ENCODE measurements around the gene VSX1. TPM values are rescaled to one million over a fixed set of nuclear protein-coding genes. Genes with fewer than 3 reads are reported as not detected.
A peak's percentile ranks its signal among the peaks of the same experiment; 100 is the strongest.

The VSX1 gene
- total RNA-seq, 1 experiment from 2014 or later, result not detected

DNA sequence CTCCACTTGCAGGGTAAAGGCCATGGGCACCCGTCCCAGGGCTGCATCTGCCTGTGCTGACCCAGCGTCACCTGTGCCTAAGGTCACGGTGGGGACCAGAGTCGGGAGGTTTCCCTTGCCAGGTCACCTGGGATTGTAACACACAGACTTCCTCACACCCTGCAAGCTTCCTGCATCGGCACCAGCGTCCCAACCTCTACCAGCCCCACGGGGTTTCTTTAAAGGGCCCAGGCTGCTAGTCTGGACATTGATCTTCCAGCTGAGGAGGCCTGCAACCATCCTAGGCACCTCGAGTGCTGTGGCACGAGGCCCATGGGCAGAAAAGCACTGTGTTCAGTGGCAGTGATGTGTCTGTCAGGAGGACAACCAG lies 36.6 kb downstream of the VSX1 start:
- Histone ChIP-seq H3K4me3 (ENCODE audit: low read length) (no peak overlapping the region), H3K4me2 (ENCODE audit: low read depth, low read length, poor library complexity, severe bottlenecking) (no peak overlapping the region), H3K27ac (ENCODE audit: low read length) (no peak overlapping the region), H4K20me1 (ENCODE audit: insufficient read depth, low read depth, low read length) (no peaks in the 10 kb centered on the region), H3K27me3 (ENCODE audit: low read length) (no peaks in the 10 kb centered on the region), H3K9me3 (ENCODE audit: low read length) (no peaks in the 10 kb centered on the region), H3K9ac (ENCODE audit: low read length) (no peak overlapping the region), H2AFZ (ENCODE audit: low read length) (no peak overlapping the region), H3K36me3 (ENCODE audit: insufficient read depth, low read length) (no peaks in the 10 kb centered on the region), H3K79me2 (ENCODE audit: low read length) (no peaks in the 10 kb centered on the region), H3K4me1 (ENCODE audit: low read length) (peaks cover 18% of the 10 kb centered on the region), H3K9me2 (replicated peaks; ENCODE audit: insufficient read depth, low read length) (no peaks in the 10 kb centered on the region)
- DNase-seq, result no peak

DNA sequence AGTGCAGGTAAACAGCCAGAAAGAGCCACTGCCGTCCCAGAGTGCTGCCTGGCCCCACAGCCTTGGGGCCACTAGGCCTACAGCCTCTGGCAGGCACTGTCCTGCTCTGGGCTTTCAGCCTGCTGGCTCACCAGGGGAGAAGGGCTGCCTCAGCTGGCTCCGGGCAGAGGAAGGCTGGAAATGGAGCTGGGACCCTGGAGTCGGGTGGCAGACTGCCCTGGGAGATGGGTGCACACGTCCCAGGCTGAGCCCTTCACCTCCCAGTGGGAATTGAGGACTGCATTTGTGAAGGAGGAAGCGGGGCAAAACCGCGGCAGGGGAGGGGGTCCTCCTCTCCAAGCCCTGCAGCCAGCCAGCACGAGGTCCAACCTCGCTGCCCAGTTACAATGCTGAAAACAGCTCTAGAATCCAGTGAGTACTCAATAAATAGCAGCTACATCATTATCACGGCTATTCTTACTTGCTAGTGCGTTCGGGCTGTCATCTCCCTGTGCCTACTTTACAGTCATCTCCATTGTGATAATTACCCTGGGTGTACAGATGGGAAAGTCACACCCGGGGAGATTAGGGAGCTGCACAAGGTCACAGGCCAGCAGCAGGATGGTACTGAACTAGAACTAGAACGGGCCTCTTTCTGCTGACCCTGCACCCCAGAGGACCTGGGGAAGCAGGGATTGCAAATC lies 37.1 kb downstream of the VSX1 start:
- DNase-seq, result no peak
- no peaks in the 10 kb centered on the region for H3K9me3 ChIP-seq (ENCODE audit: low read length)
- no peak overlapping the region for H3K4me2 ChIP-seq (ENCODE audit: low read depth, low read length, poor library complexity, severe bottlenecking)
- H3K27ac ChIP-seq (ENCODE audit: low read length), result no peak overlapping the region
- H3K4me1 ChIP-seq (ENCODE audit: low read length), result peaks cover 18% of the 10 kb centered on the region
- no peaks in the 10 kb centered on the region for H3K36me3 ChIP-seq (ENCODE audit: insufficient read depth, low read length)
- no peaks in the 10 kb centered on the region for H3K9me2 ChIP-seq (replicated peaks; ENCODE audit: insufficient read depth, low read length)
- no peak overlapping the region for H3K4me3 ChIP-seq (ENCODE audit: low read length)
- H2AFZ ChIP-seq (ENCODE audit: low read length), result no peak overlapping the region
- H3K9ac ChIP-seq (ENCODE audit: low read length), result no peak overlapping the region
- H3K79me2 ChIP-seq (ENCODE audit: low read length), result no peaks in the 10 kb centered on the region
- H4K20me1 ChIP-seq (ENCODE audit: insufficient read depth, low read depth, low read length), result no peaks in the 10 kb centered on the region
- no peaks in the 10 kb centered on the region for H3K27me3 ChIP-seq (ENCODE audit: low read length)

DNA sequence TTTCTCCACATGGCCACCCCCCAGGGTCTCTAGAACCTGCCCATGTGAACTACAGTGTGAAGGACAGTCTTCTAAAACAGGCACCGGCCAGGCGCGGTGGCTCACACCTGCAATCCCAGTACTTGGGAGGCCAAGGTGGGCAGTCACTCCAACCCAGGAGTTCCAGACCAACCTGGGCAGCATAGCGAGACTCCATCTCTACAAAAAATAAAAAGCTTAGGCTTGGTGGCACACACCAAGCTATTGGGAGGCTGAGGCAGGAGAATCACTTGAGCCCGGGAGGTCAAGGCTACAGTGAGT lies 37.7 kb downstream of the VSX1 start:
- H3K27ac ChIP-seq (ENCODE audit: low read length), result no peak overlapping the region

DNA sequence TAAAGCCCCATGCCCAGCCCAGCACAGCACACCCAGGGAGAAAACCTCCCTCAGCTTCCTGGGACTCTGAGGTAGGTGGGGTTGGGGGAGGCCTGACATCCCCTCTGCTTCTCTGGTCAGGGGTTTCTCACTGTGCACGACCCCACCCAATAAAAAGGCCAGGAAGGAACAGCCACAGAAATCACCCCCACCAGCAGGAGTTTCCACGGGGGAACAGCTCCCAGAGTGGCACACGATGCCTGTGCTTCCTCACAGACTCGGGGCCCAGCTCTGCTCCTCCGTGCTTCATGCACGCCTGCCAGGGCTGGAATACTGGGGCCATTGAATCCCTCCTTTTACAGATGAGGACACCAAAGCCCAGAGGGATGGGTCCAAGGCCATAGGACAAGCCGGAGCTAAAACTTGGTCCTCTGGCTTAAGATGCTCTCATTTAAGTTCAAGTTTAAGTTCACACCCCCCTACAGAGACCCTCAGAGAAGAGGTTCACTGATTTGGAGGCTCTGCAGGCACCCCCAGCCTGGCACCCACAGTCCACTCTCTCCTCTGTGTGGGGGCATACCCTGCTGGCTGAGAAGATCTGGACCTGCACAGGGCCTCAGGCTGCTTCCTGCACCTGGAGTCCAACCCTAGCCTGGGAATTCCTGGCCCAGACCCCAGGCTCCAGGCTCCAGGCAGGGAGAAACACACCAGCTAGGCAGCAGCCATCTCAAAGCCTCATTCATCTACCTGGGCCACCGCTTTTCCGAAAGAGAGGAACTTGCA lies 38.3 kb downstream of the VSX1 start:
- Histone ChIP-seq H3K9me3 (ENCODE audit: low read length) (no peaks in the 10 kb centered on the region), H2AFZ (ENCODE audit: low read length) (no peak overlapping the region), H3K79me2 (ENCODE audit: low read length) (no peaks in the 10 kb centered on the region), H3K4me3 (ENCODE audit: low read length) (no peak overlapping the region), H3K27me3 (ENCODE audit: low read length) (no peaks in the 10 kb centered on the region), H4K20me1 (ENCODE audit: insufficient read depth, low read depth, low read length) (no peaks in the 10 kb centered on the region), H3K27ac (ENCODE audit: low read length) (no peak overlapping the region), H3K36me3 (ENCODE audit: insufficient read depth, low read length) (no peaks in the 10 kb centered on the region), H3K4me1 (ENCODE audit: low read length) (peaks cover 18% of the 10 kb centered on the region), H3K4me2 (ENCODE audit: low read depth, low read length, poor library complexity, severe bottlenecking) (no peak overlapping the region), H3K9ac (ENCODE audit: low read length) (no peak overlapping the region), H3K9me2 (replicated peaks; ENCODE audit: insufficient read depth, low read length) (no peaks in the 10 kb centered on the region)
- no peak for DNase-seq

More for the DNA sequence above, 37.7 kb downstream of the VSX1 start:
- no peak for DNase-seq
- no peaks in the 10 kb centered on the region for H3K36me3 ChIP-seq (ENCODE audit: insufficient read depth, low read length)
- H3K9me3 ChIP-seq (ENCODE audit: low read length), result no peaks in the 10 kb centered on the region
- no peaks in the 10 kb centered on the region for H3K79me2 ChIP-seq (ENCODE audit: low read length)
- H3K4me2 ChIP-seq (ENCODE audit: low read depth, low read length, poor library complexity, severe bottlenecking), result no peak overlapping the region
- no peak overlapping the region for H3K4me3 ChIP-seq (ENCODE audit: low read length)
- H4K20me1 ChIP-seq (ENCODE audit: insufficient read depth, low read depth, low read length), result no peaks in the 10 kb centered on the region
- no peaks in the 10 kb centered on the region for H3K27me3 ChIP-seq (ENCODE audit: low read length)
- no peak overlapping the region for H3K9ac ChIP-seq (ENCODE audit: low read length)
- no peak overlapping the region for H2AFZ ChIP-seq (ENCODE audit: low read length)
- H3K9me2 ChIP-seq (replicated peaks; ENCODE audit: insufficient read depth, low read length), result no peaks in the 10 kb centered on the region
- peaks cover 18% of the 10 kb centered on the region for H3K4me1 ChIP-seq (ENCODE audit: low read length)

DNA sequence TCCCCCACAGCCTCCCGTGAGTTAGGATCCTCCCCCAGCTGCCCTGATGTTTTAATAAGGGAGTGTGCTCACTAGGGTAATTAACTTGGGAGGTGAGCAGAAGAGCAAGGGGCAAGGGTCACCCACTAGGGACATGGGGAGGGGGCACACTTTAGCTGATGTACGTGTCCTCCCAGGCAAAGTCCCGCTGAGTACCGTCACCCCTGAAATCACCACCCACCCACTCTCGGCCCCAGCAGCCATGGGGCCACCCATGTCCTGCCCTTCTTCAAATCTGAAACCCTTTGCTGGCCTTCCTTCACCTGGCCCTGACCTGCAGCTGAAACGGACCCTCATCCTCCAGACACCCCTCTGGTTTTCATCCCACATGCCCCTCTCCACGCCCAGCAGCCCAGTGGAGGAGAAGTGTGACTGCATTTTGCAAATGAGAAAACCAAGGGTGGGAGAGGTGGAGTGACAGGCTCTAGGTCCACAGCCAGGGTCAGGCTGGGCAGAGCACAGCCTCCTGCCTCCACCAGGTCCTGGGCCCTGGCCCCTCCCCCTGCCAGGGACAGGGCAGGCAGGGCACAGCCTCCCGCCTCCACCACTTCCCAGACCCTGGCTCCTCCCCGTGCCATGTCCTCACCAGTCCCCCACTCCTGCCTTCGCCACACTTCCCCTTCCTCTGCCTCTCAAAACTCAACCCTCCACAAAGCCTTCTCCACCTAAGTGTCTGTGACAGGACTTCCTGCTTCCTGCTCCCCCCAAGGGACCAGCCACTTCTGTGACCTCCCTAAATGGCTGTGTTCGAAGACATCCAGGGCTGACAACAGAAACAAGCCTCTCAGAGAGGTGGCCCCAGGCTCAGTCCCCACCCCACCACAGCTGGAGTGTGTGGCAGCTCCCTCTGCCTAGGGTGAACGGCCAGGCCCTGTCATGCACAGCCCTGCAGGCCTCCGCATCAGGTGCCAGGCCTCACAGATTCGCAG lies 39.1 kb downstream of the VSX1 start:
- Histone ChIP-seq H3K9me3 (ENCODE audit: low read length) (no peaks in the 10 kb centered on the region), H3K79me2 (ENCODE audit: low read length) (no peaks in the 10 kb centered on the region), H3K4me1 (ENCODE audit: low read length) (peaks cover 23% of the 10 kb centered on the region), H3K36me3 (ENCODE audit: insufficient read depth, low read length) (no peaks in the 10 kb centered on the region), H2AFZ (ENCODE audit: low read length) (no peak overlapping the region), H3K27ac (ENCODE audit: low read length) (no peak overlapping the region), H3K9ac (ENCODE audit: low read length) (0 out of 2 replicates have a peak overlapping the region, but pooled peaks have one; percentile 19), H3K27me3 (ENCODE audit: low read length) (no peaks in the 10 kb centered on the region), H3K9me2 (replicated peaks; ENCODE audit: insufficient read depth, low read length) (no peaks in the 10 kb centered on the region), H3K4me2 (ENCODE audit: low read depth, low read length, poor library complexity, severe bottlenecking) (peak overlapping the region; percentile 27), H3K4me3 (ENCODE audit: low read length) (peak overlapping the region; percentile 16; the same call in 1 of the 2 replicates), H4K20me1 (ENCODE audit: insufficient read depth, low read depth, low read length) (no peaks in the 10 kb centered on the region)
- DNase-seq, result peak; percentile 76

DNA sequence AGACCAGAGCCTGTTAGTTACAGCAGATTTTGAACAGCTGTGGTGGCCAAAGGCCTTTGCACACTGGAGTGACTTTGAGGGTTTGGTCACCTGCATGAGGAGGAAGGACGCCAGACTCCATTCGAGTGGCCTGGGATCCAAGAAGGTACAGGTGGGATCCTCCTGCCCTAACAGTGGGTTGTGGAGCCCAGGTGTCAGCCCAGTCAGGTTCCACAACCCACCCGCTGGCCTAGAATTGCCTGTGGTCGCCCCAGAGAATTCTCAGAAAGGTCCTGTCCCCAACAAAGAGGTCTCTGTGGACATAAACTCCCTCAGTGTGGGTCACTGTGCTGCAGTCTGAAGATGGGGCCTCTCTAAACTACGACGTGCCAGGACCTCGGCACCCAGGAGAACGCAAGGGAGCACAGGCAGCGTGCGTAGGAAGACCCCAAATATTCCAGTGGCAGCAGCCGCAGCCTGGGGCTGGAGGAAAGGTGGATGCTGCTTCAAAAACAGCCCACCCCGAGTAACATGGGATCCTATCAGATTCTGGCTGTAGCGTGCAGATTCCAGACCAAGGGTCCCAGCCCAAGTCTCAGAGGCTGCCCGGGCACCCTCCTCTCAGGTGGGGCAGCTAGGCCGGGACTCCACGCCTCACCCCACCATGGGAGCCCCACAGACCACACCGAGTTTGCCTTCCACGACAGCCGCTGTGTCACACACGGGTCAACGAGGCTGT lies 40.0 kb downstream of the VSX1 start:
- H3K36me3 ChIP-seq (ENCODE audit: insufficient read depth, low read length), result no peaks in the 10 kb centered on the region
- DNase-seq, result no peak
- no peak overlapping the region for H3K4me2 ChIP-seq (ENCODE audit: low read depth, low read length, poor library complexity, severe bottlenecking)

DNA sequence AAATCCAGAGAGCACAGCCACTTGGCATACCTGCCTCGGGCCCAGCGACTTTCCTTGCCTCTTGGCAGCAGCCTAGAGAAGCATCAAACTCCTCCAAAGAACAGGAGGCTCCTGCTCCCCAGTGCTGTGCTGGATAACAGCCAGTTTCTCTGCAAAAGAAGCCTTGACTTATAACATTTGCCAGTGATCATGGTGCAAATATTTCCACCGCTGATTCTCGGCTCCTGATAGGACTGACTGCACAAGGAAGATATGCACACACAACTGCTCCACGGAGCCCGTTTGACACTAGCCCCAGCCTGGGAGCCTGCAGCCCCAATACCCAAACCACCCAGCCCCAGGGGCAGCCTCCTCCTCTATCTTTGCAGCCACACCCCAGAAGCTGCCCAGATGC lies 41.5 kb downstream of the VSX1 start:
- Histone ChIP-seq H3K36me3 (ENCODE audit: insufficient read depth, low read length) (no peaks in the 10 kb centered on the region), H3K4me3 (ENCODE audit: low read length) (no peak overlapping the region), H3K9me3 (ENCODE audit: low read length) (no peaks in the 10 kb centered on the region), H3K4me1 (ENCODE audit: low read length) (peaks cover 38% of the 10 kb centered on the region), H3K27ac (ENCODE audit: low read length) (no peak overlapping the region), H3K27me3 (ENCODE audit: low read length) (no peaks in the 10 kb centered on the region), H3K79me2 (ENCODE audit: low read length) (no peaks in the 10 kb centered on the region), H3K9me2 (replicated peaks; ENCODE audit: insufficient read depth, low read length) (no peaks in the 10 kb centered on the region), H4K20me1 (ENCODE audit: insufficient read depth, low read depth, low read length) (no peaks in the 10 kb centered on the region), H3K4me2 (ENCODE audit: low read depth, low read length, poor library complexity, severe bottlenecking) (no peak overlapping the region), H2AFZ (ENCODE audit: low read length) (no peak overlapping the region), H3K9ac (ENCODE audit: low read length) (no peak overlapping the region)
- no peak for DNase-seq

More for the DNA sequence above, 40.0 kb downstream of the VSX1 start:
- Histone ChIP-seq H3K27me3 (ENCODE audit: low read length) (no peaks in the 10 kb centered on the region), H3K79me2 (ENCODE audit: low read length) (no peaks in the 10 kb centered on the region), H3K9ac (ENCODE audit: low read length) (no peak overlapping the region), H2AFZ (ENCODE audit: low read length) (no peak overlapping the region), H4K20me1 (ENCODE audit: insufficient read depth, low read depth, low read length) (no peaks in the 10 kb centered on the region), H3K9me2 (replicated peaks; ENCODE audit: insufficient read depth, low read length) (no peaks in the 10 kb centered on the region), H3K4me1 (ENCODE audit: low read length) (peaks cover 28% of the 10 kb centered on the region), H3K9me3 (ENCODE audit: low read length) (no peaks in the 10 kb centered on the region), H3K4me3 (ENCODE audit: low read length) (no peak overlapping the region), H3K27ac (ENCODE audit: low read length) (no peak overlapping the region)

Measured in Karpas-422 (cell line).